Measurements from ENCODE around the gene ALPL. TPM values are rescaled to one million over a fixed set of nuclear protein-coding genes. Genes with fewer than 3 reads are reported as not detected.

The ALPL gene
- total RNA-seq, 4 donors from 2014 or later: 1.6 to 8.6 (median 1.8) TPM

DNA sequence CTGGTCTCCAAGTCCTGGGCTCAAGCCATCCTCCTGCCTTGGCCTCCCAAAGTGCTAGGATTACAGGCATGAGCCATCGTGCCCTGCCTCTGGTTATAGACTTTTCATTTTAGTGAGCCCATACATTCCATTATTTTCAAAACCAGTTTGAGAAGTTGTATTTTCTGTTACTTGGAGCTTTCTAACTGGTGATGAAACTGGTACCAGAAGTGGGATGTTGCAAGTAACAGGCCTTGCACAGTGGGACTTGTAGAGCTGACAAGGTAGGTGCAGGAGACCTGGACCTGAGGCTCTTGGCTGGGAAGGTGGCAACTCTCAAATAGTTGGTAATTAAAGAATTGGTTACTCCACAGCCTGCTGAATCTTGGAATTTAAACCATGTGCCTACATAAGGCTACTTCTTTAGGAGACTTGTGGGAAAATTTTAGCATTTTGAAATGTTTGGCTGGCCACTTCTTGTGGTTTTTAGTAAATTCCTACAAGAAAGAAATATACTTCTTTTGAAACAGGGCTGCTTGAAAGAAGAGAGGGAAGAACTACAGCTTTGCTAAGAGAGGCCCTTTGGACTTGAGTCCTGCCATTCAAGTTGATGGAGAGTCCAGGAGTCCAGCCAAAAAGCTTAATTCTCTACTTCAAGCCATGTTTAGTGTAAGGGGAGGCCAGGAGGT is 9.8 kb upstream of the ALPL start:
- Histone ChIP-seq H3K4me1 (no peaks in the 10 kb centered on the region), H3K27ac (no peak overlapping the region), H3K36me3 (no peaks in the 10 kb centered on the region), H3K27me3 (peaks cover 4% of the 10 kb centered on the region), H3K4me3 (no peak overlapping the region), H3K9me3 (no peaks in the 10 kb centered on the region)
- 92 to 94% methylated on average over 1 of the region's 1 CpG for WGBS, 2 donors (ENCODE audit: low coverage in 1 of 2)
- in situ Hi-C loops (cut with MboI; ENCODE audit: low pct_ligation_motif_present in 1 of 4, low pct_unique_long_range_greater_than_20kb in 1 of 4, low sequenced_read_pairs in 3 of 4) (no loop called here), intact Hi-C loops (cut with DNase I; ENCODE audit: low total_unique reads) (no loop called here)
- TF ChIP-seq POLR2AphosphoS5 (IDR thresholded peaks at IDR 0.05): no peak
- TF ChIP-seq EP300 (IDR thresholded peaks at IDR 0.05; ENCODE audit: low read depth): no peak
- TF ChIP-seq POLR2A (IDR thresholded peaks at IDR 0.05): no peak
- TF ChIP-seq, protein P1, sequence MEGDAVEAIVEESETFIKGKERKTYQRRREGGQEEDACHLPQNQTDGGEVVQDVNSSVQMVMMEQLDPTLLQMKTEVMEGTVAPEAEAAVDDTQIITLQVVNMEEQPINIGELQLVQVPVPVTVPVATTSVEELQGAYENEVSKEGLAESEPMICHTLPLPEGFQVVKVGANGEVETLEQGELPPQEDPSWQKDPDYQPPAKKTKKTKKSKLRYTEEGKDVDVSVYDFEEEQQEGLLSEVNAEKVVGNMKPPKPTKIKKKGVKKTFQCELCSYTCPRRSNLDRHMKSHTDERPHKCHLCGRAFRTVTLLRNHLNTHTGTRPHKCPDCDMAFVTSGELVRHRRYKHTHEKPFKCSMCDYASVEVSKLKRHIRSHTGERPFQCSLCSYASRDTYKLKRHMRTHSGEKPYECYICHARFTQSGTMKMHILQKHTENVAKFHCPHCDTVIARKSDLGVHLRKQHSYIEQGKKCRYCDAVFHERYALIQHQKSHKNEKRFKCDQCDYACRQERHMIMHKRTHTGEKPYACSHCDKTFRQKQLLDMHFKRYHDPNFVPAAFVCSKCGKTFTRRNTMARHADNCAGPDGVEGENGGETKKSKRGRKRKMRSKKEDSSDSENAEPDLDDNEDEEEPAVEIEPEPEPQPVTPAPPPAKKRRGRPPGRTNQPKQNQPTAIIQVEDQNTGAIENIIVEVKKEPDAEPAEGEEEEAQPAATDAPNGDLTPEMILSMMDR (IDR thresholded peaks at IDR 0.05): no peak
- DNase-seq: no peak

DNA sequence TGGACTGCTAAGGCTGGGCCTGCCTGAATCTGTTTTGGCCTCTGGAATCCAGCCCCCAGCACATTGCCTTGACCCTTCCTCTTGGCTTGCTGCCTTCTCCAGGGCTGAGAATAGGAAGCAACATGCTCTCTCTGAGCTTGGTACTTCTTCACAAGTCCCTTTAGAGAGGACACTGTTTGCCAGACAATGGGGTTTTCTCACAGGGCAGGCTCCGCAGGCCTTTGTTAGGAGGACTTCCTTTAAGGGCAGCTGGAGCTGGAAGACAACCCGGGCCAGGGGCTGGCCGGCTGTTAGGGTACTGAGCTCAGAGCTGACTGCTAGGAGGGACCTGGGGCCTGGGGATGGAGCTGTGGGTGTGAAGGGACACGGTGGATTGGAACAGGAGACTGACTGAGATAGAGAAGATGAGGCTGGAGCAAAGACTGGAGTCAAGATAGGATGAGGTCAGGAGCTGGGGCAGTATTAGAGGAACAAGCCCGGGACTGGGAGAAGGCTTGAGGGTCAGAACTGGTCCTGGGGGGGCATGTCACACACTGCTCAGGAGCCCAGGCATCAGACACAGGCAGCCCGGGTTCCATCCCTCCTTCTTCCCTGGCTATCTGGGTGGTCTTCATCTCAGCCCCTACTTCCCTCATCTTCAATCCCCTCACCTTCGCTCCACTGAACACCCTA is 5.4 kb upstream of the ALPL start:
- Histone ChIP-seq H3K4me3 (no peak overlapping the region), H3K27ac (no peak overlapping the region), H3K4me1 (peaks cover 0 to 4% (median 3%) of the 10 kb centered on the region in 4 donors), H3K27me3 (peaks cover 26% of the 10 kb centered on the region), H3K36me3 (no peaks in the 10 kb centered on the region), H3K9me3 (no peaks in the 10 kb centered on the region)
- 77 to 90% methylated on average over 3 to 7 of the region's 7 CpGs for WGBS, 2 donors (ENCODE audit: low coverage in 1 of 2)
- in situ Hi-C loops (cut with MboI; ENCODE audit: low pct_ligation_motif_present in 1 of 4, low pct_unique_long_range_greater_than_20kb in 1 of 4, low sequenced_read_pairs in 3 of 4): loop anchor here in 3 of 4 donors (25.0 kb wide), 1 partner anchor 158 kb away; the partner anchor contains the start of gene RAP1GAP (in 3 of the 3)
- DNase-seq: no peak
- TF ChIP-seq POLR2A (IDR thresholded peaks at IDR 0.05) (no peak), POLR2AphosphoS5 (IDR thresholded peaks at IDR 0.05) (no peak), EP300 (IDR thresholded peaks at IDR 0.05; ENCODE audit: low read depth) (no peak)
- TF ChIP-seq, protein P1 (IDR thresholded peaks at IDR 0.05): no peak
- intact Hi-C loops (cut with DNase I; ENCODE audit: low total_unique reads): no loop called here

DNA sequence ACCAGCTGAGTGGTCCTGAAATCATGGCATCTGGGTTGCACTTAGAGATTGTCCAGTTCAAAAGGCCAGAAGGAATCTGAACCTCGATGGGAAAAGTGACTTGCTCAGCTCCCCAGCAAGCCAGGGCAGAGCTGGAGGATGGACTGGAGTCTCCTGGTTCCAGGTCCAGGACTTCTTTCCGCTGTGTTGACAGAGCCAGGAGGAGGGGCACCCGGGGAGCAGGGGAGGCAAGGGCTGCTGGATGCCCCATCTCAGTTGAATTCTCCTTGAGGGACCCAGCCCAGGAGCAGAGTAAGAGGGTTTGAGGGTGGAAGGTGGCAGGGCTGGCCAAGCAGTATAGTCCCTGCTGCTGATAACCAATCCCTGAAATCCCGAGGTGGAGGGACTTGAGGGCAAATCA is 2.4 kb upstream of the ALPL start:
- peaks cover 0 to 16% (median 8%) of the 10 kb centered on the region in 4 donors for H3K4me1 ChIP-seq
- H3K9me3 ChIP-seq: no peaks in the 10 kb centered on the region
- in situ Hi-C loops (cut with MboI; ENCODE audit: low pct_ligation_motif_present in 1 of 4, low pct_unique_long_range_greater_than_20kb in 1 of 4, low sequenced_read_pairs in 3 of 4) (loop anchor here in 3 of 4 donors (25.0 kb wide), 1 partner anchor 155 kb away; the partner anchor contains the start of gene RAP1GAP (in 3 of the 3)), intact Hi-C loops (cut with DNase I; ENCODE audit: low total_unique reads) (no loop called here)
- TF ChIP-seq POLR2AphosphoS5 (IDR thresholded peaks at IDR 0.05) (no peak), EP300 (IDR thresholded peaks at IDR 0.05; ENCODE audit: low read depth) (no peak), POLR2A (IDR thresholded peaks at IDR 0.05) (no peak)
- TF ChIP-seq, protein P1 (IDR thresholded peaks at IDR 0.05): no peak
- DNase-seq: no peak
- H3K4me3 ChIP-seq: no peak overlapping the region
- WGBS, 2 donors (ENCODE audit: low coverage in 1 of 2): 63 to 83% methylated on average over 1 to 4 of the region's 4 CpGs
- no peaks in the 10 kb centered on the region for H3K36me3 ChIP-seq
- no peak overlapping the region for H3K27ac ChIP-seq
- H3K27me3 ChIP-seq: peaks cover 54% of the 10 kb centered on the region

DNA sequence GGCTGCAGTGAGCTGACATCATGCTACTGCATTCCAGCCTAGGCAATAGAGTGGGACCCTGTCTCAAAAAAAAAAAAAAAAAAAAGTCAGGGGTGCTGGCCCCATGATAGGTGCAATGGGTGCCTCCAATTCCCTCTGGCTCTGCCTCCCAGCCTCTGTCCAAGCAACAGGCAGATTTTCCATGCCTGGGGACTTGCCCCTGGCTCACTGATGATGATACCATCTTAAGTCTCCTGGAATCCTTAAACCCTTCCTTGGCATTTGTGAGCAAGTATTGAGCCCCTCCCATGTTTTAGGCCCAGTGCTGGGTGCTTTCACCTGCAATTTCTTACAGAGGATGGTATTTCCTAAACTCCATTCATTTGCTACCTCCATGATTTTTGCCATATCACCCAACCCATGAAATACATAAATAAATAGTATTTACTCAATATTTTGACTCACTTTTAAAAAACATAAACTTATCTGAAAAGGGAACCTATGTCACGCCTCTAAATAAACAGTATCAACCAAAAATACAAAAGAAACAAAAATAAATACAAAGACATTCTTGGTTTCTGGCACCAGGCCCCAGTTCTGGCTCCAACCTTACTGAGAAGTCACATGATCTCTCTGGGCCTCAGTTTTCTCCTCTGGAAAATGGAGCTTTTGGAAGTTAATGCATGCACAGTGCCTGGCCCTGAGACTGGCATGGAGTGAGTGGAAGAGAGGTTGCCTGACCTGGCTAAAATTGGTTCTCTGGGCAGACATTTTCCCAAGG is 1.5 kb upstream of the ALPL start:
- no peaks in the 10 kb centered on the region for H3K36me3 ChIP-seq
- no peak overlapping the region for H3K4me3 ChIP-seq
- H3K4me1 ChIP-seq: peaks cover 0 to 18% (median 8%) of the 10 kb centered on the region in 4 donors
- H3K9me3 ChIP-seq: no peaks in the 10 kb centered on the region
- in situ Hi-C loops (cut with MboI; ENCODE audit: low pct_ligation_motif_present in 1 of 4, low pct_unique_long_range_greater_than_20kb in 1 of 4, low sequenced_read_pairs in 3 of 4): loop anchor here in 3 of 4 donors (25.0 kb wide), 1 partner anchor 155 kb away; the partner anchor contains the start of gene RAP1GAP (in 3 of the 3)
- intact Hi-C loops (cut with DNase I; ENCODE audit: low total_unique reads): no loop called here
- no peak for TF ChIP-seq EP300 (IDR thresholded peaks at IDR 0.05; ENCODE audit: low read depth)
- no peak for TF ChIP-seq POLR2A (IDR thresholded peaks at IDR 0.05)
- TF ChIP-seq POLR2AphosphoS5 (IDR thresholded peaks at IDR 0.05): no peak
- TF ChIP-seq, protein P1 (IDR thresholded peaks at IDR 0.05): no peak
- 91 to 92% methylated on average over 1 of the region's 1 CpG for WGBS, 2 donors (ENCODE audit: low coverage in 1 of 2)
- peaks cover 55% of the 10 kb centered on the region for H3K27me3 ChIP-seq
- H3K27ac ChIP-seq: no peak overlapping the region
- DNase-seq: no peak
